Esophagus muscularis mucosa (tissue), 4 donors: ENCODE results near the gene CTSZ. TPM values are rescaled to one million over a fixed set of nuclear protein-coding genes. Genes with fewer than 3 reads are reported as not detected.
A peak's percentile ranks its signal among the peaks of the same experiment; 100 is the strongest.

Experiments
- DNase-seq: peaks from one replicate; pipeline ENCODE4 v3.0.0-alpha.2; 2017; ENCODE audit errors: extremely low spot score
- H3K27ac ChIP-seq, 4 donors: fragments of 200-600 bp; sonication (generic); replicated peaks in 1 of 4; 1 replicate in 3 of 4; 2 replicates in 1 of 4; pipeline ENCODE4 v1.5.1; 2016 to 2019; ENCODE audit warnings: mild to moderate bottlenecking in 1 of 4
- H3K27me3 ChIP-seq, 4 donors: fragments of 200-600 bp; sonication (generic); one replicate each; pipeline versions ENCODE4 v1.5.1 to v1.6.0; 2016 to 2019
- H3K36me3 ChIP-seq, 4 donors: fragments of 200-600 bp; sonication (generic); one replicate each; pipeline ENCODE4 v1.5.1; 2016 to 2019
- H3K4me1 ChIP-seq, 4 donors: fragments of 200-600 bp; sonication (generic); one replicate each; pipeline ENCODE4 v1.5.1; 2016 to 2019
- H3K4me3 ChIP-seq, 4 donors: fragments of 200-600 bp; sonication (generic); 1 replicate in 2 of 4; 2 replicates in 2 of 4; pipeline ENCODE4 v1.5.1; 2016 to 2019; ENCODE audit warnings: mild to moderate bottlenecking in 4 of 4, moderate library complexity in 1 of 4
- H3K9me3 ChIP-seq, 4 donors: fragments of 200-600 bp; sonication (generic); 1 replicate in 3 of 4; 2 replicates in 1 of 4; pipeline ENCODE4 v1.5.1; 2016 to 2019
- CTCF ChIP-seq, 3 experiments: fragments of 200-600 bp in 2 of 3; fragments of 450-650 bp in 1 of 3; sonication (generic) in 2 of 3; IDR thresholded peaks; one replicate each; pipeline ENCODE4 v1.5.1; 2017 to 2019; ENCODE audit warnings: antibody characterized with exemption in 3 of 3, mild to moderate bottlenecking in 2 of 3, moderate library complexity in 1 of 3
- EP300 ChIP-seq: sonication (generic); formaldehyde crosslinking; IDR thresholded peaks from one replicate; pipeline ENCODE4 v1.6.1; 2017; ENCODE audit warnings: antibody characterized with exemption
- POLR2A ChIP-seq: fragments of 450-650 bp; IDR thresholded peaks from one replicate; pipeline ENCODE4 v1.6.1; 2017; ENCODE audit warnings: antibody characterized with exemption, moderate library complexity, mild to moderate bottlenecking, low read depth
- POLR2AphosphoS5 ChIP-seq, 2 donors: sonication (generic); formaldehyde crosslinking; IDR thresholded peaks; one replicate each; pipeline ENCODE4 v1.6.1; 2017; ENCODE audit warnings: antibody characterized with exemption in 2 of 2
- WGBS: methylation state at CpG from one replicate; pipeline ENCODE4 v1.1.5; 2018; 5-methylcytosine and 5-hydroxymethylcytosine counted together
- intact Hi-C: fragments of 100-400 bp; cut with DNase I; formaldehyde crosslinking; loops from one replicate; pipeline ENCODE4 v1.15.1; 2023
- total RNA-seq, 4 donors: library from RNA; depleted of rRNA; stranded (reverse); fragments of >200 nt; gene quantifications; one replicate each; pipeline versions ENCODE4 v1.1.0 to v1.2.1, GENCODE V29; 2016

CTSZ gene
- 100 to 1,000 TPM; 136 to 267 (median 190) TPM for total RNA-seq

- no peak for DNase-seq
- WGBS, result no CpG with 5 or more reads among the region's 82 CpGs
- Histone ChIP-seq H3K4me1 (peaks cover 37 to 77% (median 58%) of the 10 kb centered on the region in 4 donors), H3K36me3 (peaks cover 0 to 21% (median 8%) of the 10 kb centered on the region in 4 donors), H3K4me3 (peak within 1 kb of the TSS; percentile 71 to 91 (median 86)), H3K27me3 (no peaks in the 10 kb centered on the region), H3K9me3 (no peaks in the 10 kb centered on the region), H3K27ac (peak within 1 kb of the TSS; percentile 80 to 89 (median 88))
- intact Hi-C loops, result no loop called here
- TF ChIP-seq POLR2AphosphoS5 (IDR thresholded peaks at IDR 0.05), result peak in 1 of 2 donors; percentile 30
- no peak for TF ChIP-seq CTCF (IDR thresholded peaks at IDR 0.05)
Measured at GRCh38 chr20:59006864-59007664, at the start of gene CTSZ. TSS of gene CTSZ (minus strand) at chr20:59007254. CDS start at chr20:59007128, 126 bp downstream.

- no peak overlapping the region for H3K4me3 ChIP-seq
- no peak overlapping the region for H3K27ac ChIP-seq
- intact Hi-C loops, result no loop called here
- peak in 2 of 3 experiments; percentile 16 to 18 for TF ChIP-seq CTCF (IDR thresholded peaks at IDR 0.05)
- no peak for TF ChIP-seq POLR2AphosphoS5 (IDR thresholded peaks at IDR 0.05)
- no peak for DNase-seq
- H3K27me3 ChIP-seq, result peaks cover 0 to 18% (median 0%) of the 10 kb centered on the region in 4 donors
- no peaks in the 10 kb centered on the region for H3K36me3 ChIP-seq
- no peaks in the 10 kb centered on the region for H3K9me3 ChIP-seq
- H3K4me1 ChIP-seq, result no peaks in the 10 kb centered on the region
- 72% methylated on average over 7 of the region's 7 CpGs for WGBS
Measured at GRCh38 chr20:59055302-59055701, 48.2 kb upstream of the CTSZ start.

- Histone ChIP-seq H3K9me3 (no peaks in the 10 kb centered on the region), H3K4me1 (no peaks in the 10 kb centered on the region), H3K27ac (no peak overlapping the region), H3K4me3 (no peak overlapping the region), H3K36me3 (no peaks in the 10 kb centered on the region), H3K27me3 (peaks cover 0 to 18% (median 0%) of the 10 kb centered on the region in 4 donors)
- no peak for DNase-seq
- TF ChIP-seq CTCF (IDR thresholded peaks at IDR 0.05) (no peak), EP300 (no peak), POLR2AphosphoS5 (IDR thresholded peaks at IDR 0.05) (no peak), POLR2A (no peak)
- intact Hi-C loops, result no loop called here
- 61% methylated on average over 6 of the region's 6 CpGs for WGBS
Measured at GRCh38 chr20:59051666-59052185, 44.7 kb upstream of the CTSZ start.

GRCh38 chr20:59050437-59050836 is 43.4 kb upstream of the CTSZ start:
- Histone ChIP-seq H3K36me3 (no peaks in the 10 kb centered on the region), H3K9me3 (no peaks in the 10 kb centered on the region), H3K27ac (no peak overlapping the region), H3K4me3 (no peak overlapping the region), H3K4me1 (no peaks in the 10 kb centered on the region), H3K27me3 (peaks cover 0 to 18% (median 0%) of the 10 kb centered on the region in 4 donors)
- 64% methylated on average over 1 of the region's 1 CpG for WGBS
- no peak for DNase-seq
- TF ChIP-seq CTCF (IDR thresholded peaks at IDR 0.05), result no peak
- no peak for TF ChIP-seq POLR2AphosphoS5 (IDR thresholded peaks at IDR 0.05)
- TF ChIP-seq EP300, result no peak
- no peak for TF ChIP-seq POLR2A
- intact Hi-C loops, result no loop called here
